GM18502 (cell line): ENCODE results near the gene CCNQ.
A peak's percentile ranks its signal among the peaks of the same experiment; 100 is the strongest.
"Not testable (repeated sequence)": the region's sequence is repeated elsewhere in the genome, so short reads cannot be mapped to it uniquely, and the experiment has no call there.

Experiments used
- ATAC-seq: cut with Tn5 transposase; IDR thresholded peaks from one replicate; pipeline ENCODE4 v1.9.1; 2021; ENCODE audit warnings: mild to moderate bottlenecking; ENCODE audit not compliant: unreplicated experiment, poor library complexity

The CCNQ gene

DNA sequence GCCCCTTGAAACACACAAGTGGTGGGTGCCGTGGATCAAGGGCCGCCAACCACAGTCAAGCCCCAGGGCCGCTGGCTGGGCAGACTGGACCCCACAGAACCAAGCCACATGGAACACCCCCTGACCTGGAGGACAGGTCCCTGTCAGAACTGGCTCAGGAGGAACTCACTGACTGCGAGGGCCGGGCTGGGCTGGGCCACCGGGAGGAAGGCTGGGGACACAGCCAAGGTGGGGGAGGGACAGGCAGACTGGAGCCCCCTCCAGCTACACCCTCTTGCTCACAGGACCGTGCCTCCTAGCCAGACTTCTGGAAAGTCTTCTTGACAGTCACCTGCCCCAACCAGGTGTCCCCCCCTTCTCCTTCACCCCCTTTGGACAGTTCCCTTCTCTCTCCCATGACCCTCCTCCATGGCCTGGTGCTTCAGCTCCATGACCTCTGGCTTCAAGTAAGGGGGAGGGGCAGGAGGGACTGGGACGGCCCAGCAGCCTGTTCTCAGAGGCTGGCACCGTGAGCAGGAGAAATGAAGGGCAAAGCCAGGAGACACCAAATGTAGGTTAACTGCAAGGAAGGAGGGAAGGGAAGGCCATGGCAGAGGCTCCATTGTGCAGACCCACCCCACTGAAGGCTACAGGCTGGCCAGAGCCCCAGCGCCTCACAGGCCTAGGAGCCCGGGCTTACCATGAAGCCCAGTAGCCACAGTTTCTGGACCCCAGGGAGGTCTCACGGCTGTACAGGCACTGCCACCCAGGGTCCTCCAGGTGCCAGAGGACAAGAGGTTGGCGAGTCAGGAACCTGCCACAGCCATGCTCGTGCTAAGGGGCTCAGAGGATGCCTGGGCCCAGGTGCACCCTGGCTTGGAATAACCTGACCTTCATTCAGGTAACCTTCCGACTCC, 25.5 kb upstream of the CCNQ start:
- ATAC-seq: no peak

DNA sequence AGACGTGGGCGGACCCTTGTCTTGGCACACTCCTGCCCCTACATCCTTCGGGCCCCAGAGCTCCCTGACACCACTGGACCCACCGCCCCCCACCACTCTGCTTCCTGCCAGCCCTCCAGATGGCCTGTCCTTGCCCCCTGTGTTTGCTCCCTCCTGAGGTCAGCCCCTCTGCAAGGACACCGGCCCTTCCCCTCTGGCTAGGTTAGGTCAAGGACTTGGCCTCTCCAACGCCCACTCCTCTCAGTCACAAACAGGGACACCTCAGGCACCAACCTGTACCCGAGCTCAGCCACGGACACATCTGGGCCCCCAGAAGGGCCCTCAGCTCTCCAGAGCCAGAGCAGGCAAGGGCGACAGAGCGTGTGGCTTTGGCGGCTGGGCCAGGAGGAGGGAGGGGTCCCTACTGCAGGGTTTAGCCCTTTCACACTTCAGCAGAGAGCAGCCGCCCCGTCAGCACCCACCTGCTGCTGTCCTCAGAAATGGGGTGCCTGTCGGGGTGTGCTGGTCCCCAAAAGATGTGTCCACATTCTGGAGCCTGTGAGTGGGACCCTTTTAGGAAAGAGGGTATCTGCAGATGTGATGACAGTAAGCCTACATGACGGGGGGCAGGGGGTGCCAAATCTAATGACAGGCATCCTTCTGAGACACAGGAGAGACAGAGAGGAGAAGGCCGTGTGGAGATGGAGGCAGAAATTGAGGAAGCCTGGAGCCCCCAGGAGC, 24.5 kb upstream of the CCNQ start:
- no peak for ATAC-seq

GRCh38 chrX:153622661-153623309, 23.8 kb upstream of the CCNQ start:
- no peak for ATAC-seq

GRCh38 chrX:153621949-153622598, 23.1 kb upstream of the CCNQ start:
- ATAC-seq: no peak

DNA sequence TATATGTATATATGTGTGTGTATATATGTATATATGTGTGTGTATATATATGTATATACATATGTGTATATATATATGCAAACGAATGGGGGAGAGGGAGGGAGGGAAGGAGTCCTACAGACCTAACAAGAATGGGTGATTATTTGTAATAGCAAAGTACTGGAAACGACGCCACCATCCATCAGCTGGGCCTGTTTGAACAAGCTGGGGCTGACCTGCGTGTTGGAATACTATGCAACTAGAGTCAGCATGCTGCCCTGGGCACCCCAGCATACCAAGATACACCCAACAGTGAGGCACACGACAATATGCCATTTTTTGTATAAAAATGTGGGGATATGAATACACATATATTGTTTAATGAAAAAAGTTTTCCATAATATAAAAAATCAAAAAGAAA, 21.6 kb upstream of the CCNQ start:
- ATAC-seq: no peak

- ATAC-seq: no peak
These were observed 15.9 kb upstream of the CCNQ start for GRCh38 chrX:153614818-153615217.

DNA sequence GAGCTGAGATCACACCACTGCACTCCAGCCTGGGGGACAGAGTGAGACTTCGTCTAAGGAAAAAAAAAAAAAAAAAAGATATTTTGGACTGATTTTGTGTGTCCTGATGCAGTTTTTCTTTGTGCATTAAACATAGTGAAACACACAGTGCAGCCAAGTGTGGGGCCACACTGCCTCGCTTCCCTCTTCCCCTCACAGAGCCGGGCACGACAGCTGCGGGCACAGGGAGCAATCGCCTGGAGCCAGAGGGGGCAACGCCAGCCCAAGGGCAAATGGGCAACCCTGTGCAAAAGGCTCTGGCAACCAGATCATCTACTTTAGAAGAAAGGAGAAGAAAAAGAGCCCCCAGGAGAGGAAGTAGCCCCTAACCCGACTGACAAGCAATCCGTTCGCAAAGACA, 13.5 kb upstream of the CCNQ start:
- ATAC-seq: no peak

DNA sequence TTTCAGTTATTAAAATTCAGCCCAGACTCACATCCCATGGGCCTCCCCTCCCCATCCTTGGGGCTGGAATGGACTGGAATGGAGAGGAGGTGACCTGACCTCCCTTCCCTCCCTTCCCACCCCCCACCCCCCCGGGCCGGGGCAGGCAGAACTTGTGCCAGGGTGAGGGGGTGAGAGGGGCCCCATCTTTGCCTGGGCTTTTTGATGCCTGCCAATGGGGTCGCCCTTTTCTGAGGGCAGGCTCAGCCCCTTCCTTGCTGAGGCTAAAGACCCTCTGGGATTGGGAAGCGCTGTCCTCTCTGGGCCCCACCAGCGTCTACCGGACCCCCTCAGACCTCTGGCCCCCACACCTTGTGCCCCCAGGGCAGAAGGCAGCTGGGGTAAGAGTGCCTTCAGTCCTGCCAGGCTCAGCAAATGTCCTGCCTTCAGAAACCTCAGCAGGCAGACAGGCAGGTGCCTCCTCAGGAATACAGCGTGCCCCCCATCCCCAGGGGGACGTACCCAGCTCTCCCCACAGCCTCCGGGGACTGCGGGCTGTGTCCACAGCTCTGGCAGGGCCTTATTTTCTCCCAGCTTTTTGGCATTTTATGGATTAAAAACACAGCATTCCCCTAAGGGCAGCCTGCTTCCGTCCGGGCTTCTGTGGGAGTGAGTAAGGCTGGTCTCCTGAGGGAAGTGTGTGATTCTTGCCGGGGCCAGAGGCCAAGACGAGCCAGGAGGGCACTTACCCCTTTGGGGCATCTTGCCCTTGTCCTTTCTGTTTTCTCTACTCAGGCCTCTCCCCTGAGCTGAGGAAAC, 12.6 kb upstream of the CCNQ start:
- ATAC-seq: no peak

DNA sequence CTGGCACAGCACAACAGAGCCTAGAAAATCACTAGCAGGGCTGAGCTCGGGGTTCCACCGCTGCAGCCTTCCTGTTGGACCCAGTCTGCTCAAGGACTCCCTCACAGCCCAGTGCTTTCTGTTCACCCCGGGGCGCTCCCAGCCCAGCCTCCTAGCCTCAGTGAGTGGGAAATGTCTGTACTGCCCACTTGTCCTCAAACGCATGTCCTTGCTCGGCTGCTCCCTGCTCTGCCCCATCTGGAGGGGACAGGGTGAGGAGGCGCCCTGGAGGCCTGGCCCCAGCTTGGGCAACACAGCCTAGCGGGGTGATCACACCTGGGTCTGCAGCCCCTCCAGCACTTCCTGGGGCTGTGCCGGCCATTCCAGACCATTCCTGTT, 11.9 kb upstream of the CCNQ start:
- ATAC-seq: no peak

GRCh38 chrX:153609917-153610835, 11.2 kb upstream of the CCNQ start:
- peak; percentile 68 for ATAC-seq

GRCh38 chrX:153608806-153609205, 9.9 kb upstream of the CCNQ start:
- ATAC-seq: no peak

- no peak for ATAC-seq
These were observed 9.4 kb upstream of the CCNQ start for GRCh38 chrX:153608376-153608775.

DNA sequence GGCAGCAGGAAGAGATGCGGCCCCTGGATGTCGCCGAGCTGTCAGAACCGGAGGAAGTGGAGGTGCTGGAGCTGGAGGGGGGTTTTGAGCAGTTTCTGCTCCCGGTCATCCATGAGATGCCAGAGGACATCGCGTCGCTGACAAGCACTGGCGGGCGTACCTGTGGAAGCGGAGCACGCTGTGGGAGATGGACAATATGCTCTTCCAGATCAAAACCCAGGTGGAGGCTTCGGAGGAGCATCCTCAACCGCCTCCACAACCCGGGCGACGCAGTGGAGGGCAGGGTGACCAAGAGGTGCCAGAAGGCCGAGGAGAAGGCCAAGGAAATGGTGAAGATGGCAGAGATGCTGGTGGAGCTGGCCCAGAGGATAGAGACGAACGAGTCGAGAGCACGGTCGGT, 7.6 kb upstream of the CCNQ start:
- ATAC-seq: no peak

DNA sequence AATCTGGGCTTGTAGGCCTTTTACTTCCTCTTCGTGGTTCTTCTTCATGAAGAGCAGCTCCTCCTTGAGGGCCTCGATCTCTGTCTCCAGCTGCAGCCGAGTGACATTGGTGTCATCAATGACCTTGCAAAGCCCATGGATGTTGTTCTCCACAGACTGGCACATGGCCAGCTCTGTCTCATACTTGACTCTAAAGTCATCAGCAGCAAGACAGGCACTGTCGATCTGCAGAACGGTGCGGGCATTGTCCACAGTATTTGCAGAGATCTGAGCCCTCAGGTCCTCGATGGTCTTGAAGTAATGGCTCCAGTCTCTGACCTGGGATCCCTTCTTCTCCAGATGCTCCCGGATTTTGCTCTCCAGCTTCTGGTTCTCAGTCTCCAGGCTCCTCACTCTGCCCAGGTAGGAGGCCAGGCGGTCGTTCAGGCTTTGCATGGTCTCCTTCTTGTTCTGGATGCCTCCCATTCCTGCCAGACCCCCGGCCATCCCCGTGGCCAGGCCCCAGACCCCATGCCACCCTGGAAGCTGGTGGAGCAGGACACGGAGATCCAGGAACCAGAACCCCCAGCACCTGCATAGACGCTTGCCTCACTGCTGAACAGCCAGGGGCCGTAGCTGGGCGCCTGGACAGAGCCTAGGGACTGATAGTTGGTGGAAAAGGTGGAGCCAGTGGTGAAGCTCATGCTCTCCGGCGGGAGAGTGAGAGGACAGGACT, 5.9 kb upstream of the CCNQ start:
- not testable (repeated sequence) for ATAC-seq

DNA sequence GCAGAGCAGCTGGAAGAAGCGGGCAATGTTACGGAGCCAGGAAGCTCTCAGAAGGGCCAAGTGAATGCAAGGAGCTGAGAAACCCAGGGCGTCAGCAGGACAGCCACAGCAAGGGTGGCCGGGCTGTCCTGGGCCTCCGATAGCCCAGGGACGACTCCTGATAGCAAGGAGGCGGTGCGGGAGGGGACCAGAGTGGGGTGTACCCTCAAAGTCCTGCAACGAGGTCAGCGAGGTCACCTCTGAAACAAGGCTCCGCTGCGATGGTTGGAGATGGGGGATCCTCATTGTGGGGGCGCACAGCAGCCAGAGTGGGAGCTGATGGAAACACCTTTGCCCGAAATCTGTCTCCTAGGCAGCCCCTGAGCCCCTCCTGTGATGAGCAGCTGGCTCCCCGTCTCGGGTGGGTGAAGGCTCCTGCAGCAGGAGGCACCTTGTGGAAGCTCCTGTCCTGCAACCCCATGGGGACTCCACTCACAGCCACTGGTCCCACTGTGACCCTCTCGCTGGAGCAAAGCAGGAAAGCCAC, 4.3 kb upstream of the CCNQ start:
- ATAC-seq: no peak

GRCh38 chrX:153602601-153603000, 3.7 kb upstream of the CCNQ start:
- ATAC-seq: no peak

DNA sequence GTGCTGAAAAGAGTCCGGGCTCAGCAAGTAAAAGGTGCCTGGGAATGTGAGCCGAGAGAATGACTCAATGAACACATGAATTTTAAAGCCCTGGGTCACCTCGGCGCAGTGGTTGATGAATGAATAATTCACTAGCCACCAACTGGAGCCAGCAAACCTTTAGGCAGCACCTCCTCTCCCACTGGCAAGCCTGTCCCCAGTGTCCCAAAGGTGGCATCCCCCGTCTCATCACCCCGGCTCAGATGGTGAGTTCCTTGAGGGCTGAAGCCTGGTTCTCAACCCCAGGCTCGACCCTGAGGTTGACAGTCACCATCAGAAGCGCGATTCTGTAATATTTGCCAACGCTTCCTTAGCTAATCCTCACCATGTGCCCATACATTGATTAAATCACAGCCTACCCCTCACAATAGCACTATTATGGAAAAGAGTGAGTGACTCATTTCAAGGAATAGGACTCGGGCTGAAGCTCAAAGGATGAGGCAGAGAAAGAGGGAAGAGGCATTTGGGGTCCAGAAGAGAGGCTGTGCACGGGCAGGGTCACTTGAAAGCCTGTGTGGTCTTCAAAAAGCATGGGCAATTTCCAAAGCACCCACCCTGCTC, 2.7 kb upstream of the CCNQ start:
- no peak for ATAC-seq

GRCh38 chrX:153600921-153601320, 2.0 kb upstream of the CCNQ start:
- ATAC-seq: no peak
